Sciatic nerve (tissue), 2 donors: Measurements from ENCODE around the gene RPH3AL. TPM values are rescaled to one million over a fixed set of nuclear protein-coding genes. Genes with fewer than 3 reads are reported as not detected.
"Not testable (repeated sequence)": the region's sequence is repeated elsewhere in the genome, so short reads cannot be mapped to it uniquely, and the experiment has no call there.

Source experiments
- ATAC-seq: fragments of 200-7000 bp; cut with Tn5 transposase; one replicate; pipeline ENCODE4 v1.9.1; 2020; ENCODE audit warnings: mild to moderate bottlenecking, moderate library complexity
- DNase-seq: peaks from one replicate; pipeline ENCODE4 v3.0.0-alpha.2; 2020; ENCODE audit warnings: low spot score
- intact Hi-C: fragments of 100-400 bp; cut with DNase I; formaldehyde crosslinking; loops from one replicate; pipeline ENCODE4 v1.14.2; 2022
- total RNA-seq: library from RNA; stranded (reverse); fragmentation: NEBNext Ultra II Directional; extraction: Animal tissue kit (Norgen Biotek cat#: 25700); gene quantifications from one replicate; pipeline ENCODE4 v1.2.1, GENCODE V29; 2021
- donor health status: DM: no; HTN: no; CAD: no.
- donor health status: DM: no; HTN: no; CAD: no.

Gene RPH3AL
- total RNA-seq, 1 donor from 2014 or later: 19.0 TPM

GRCh38 chr17:182050-182751 is 170.4 kb downstream of the RPH3AL start:
- intact Hi-C loops: no loop called here
- ATAC-seq (peak; percentile 55), DNase-seq (no peak)

- peak; percentile 67 for ATAC-seq
- no peak for DNase-seq
- intact Hi-C loops: no loop called here
Measured at GRCh38 chr17:181245-182049, 171.2 kb downstream of the RPH3AL start, which contains the start of gene DOC2B. TSS of gene DOC2B (minus strand) at chr17:181650. CDS start at chr17:181479, 171 bp downstream.

- DNase-seq (no peak), ATAC-seq (peak; percentile 4)
- intact Hi-C loops: no loop called here
Measured at GRCh38 chr17:180381-181244, 172.0 kb downstream of the RPH3AL start.

GRCh38 chr17:179781-180380 is 172.7 kb downstream of the RPH3AL start:
- intact Hi-C loops: no loop called here
- ATAC-seq: peak; percentile 6
- no peak for DNase-seq

- DNase-seq (no peak), ATAC-seq (peak; percentile 27)
- intact Hi-C loops: no loop called here
Measured at GRCh38 chr17:179066-179432, 173.6 kb downstream of the RPH3AL start.

- intact Hi-C loops: no loop called here
- no peak for ATAC-seq
- no peak for DNase-seq
Measured at GRCh38 chr17:178292-179065, 174.1 kb downstream of the RPH3AL start.

GRCh38 chr17:177762-178161 is 174.8 kb downstream of the RPH3AL start:
- ATAC-seq: no peak
- no peak for DNase-seq
- intact Hi-C loops: no loop called here

GRCh38 chr17:177155-177554 is 175.5 kb downstream of the RPH3AL start:
- DNase-seq (no peak), ATAC-seq (no peak)
- intact Hi-C loops: no loop called here

- DNase-seq (no peak), ATAC-seq (no peak)
- intact Hi-C loops: no loop called here
Measured at GRCh38 chr17:173166-173911, 179.3 kb downstream of the RPH3AL start.

- DNase-seq (no peak), ATAC-seq (no peak)
- intact Hi-C loops: no loop called here
Measured at GRCh38 chr17:172401-172800, 180.2 kb downstream of the RPH3AL start.

GRCh38 chr17:171871-172270 is 180.7 kb downstream of the RPH3AL start:
- no peak for DNase-seq
- intact Hi-C loops: no loop called here
- no peak for ATAC-seq

GRCh38 chr17:170130-170670 is 182.4 kb downstream of the RPH3AL start:
- intact Hi-C loops: no loop called here
- ATAC-seq: no peak
- DNase-seq: no peak

GRCh38 chr17:168614-169013 is 184.0 kb downstream of the RPH3AL start:
- intact Hi-C loops, DNase-seq, ATAC-seq: not testable (repeated sequence)

GRCh38 chr17:165939-166338 is 186.7 kb downstream of the RPH3AL start:
- intact Hi-C loops: no loop called here
- no peak for DNase-seq
- ATAC-seq: no peak

GRCh38 chr17:164303-165235 is 188.0 kb downstream of the RPH3AL start:
- peak; percentile 91 for ATAC-seq
- intact Hi-C loops: no loop called here
- no peak for DNase-seq

GRCh38 chr17:163514-164098 is 189.0 kb downstream of the RPH3AL start:
- DNase-seq (no peak), ATAC-seq (peak; percentile 10)
- intact Hi-C loops: no loop called here
